ENCODE measurements around the gene ZNF649. TPM values are rescaled to one million over a fixed set of nuclear protein-coding genes. Genes with fewer than 3 reads are reported as not detected.

The ZNF649 gene
- total RNA-seq, 1 donor from 2014 or later: 27.4 TPM

- Mint-ChIP-seq H3K9me3 (peaks cover 49% of the 10 kb centered on the region), H3K4me1 (no peaks in the 10 kb centered on the region), H3K27me3 (no peaks in the 10 kb centered on the region), H3K36me3 (ENCODE audit: low read depth) (peaks cover 56% of the 10 kb centered on the region), H3K4me3 (no peak overlapping the region), H3K27ac (no peak overlapping the region)
- ChIA-PET POLR2A (no interaction called here), CTCF (no interaction called here)
- ATAC-seq (ENCODE audit: low read depth) (no peak), DNase-seq (no peak)
- no peak for TF ChIP-seq CTCF (IDR thresholded peaks at IDR 0.05)
- intact Hi-C loops (cut with micrococcal nuclease): no loop called here
Measured at GRCh38 chr19:51861870-51862622, 42.8 kb downstream of the ZNF649 start.

Other genes with a start within 250 kb of the ZNF649 start
- gene SPACA6, start 211.7 kb downstream of the ZNF649 start, total RNA-seq: 3.2 and 3.3 TPM in 2 replicates
- gene HAS1, start 181.0 kb downstream of the ZNF649 start, total RNA-seq: not detected in 2 replicates
- 0.49 TPM in 1 of 2 replicates, not detected in the other for gene FPR1, start 153.1 kb downstream of the ZNF649 start, total RNA-seq
- gene FPR2, start 143.8 kb downstream of the ZNF649 start, total RNA-seq: 0.12 TPM in 1 of 2 replicates, not detected in the other
- 0.20 and 0.27 TPM in 2 replicates for gene FPR3, start 109.9 kb downstream of the ZNF649 start, total RNA-seq
- 13.2 and 13.9 TPM in 2 replicates for gene ZNF577, start 17.1 kb downstream of the ZNF649 start, total RNA-seq
- 7.7 and 7.8 TPM in 2 replicates for gene ZNF613, start 22.5 kb upstream of the ZNF649 start, total RNA-seq
- gene ZNF350, start 81.8 kb upstream of the ZNF649 start, total RNA-seq: 32.2 and 35.2 TPM in 2 replicates
- 9.1 and 13.5 TPM in 2 replicates for gene ZNF615, start 103.2 kb upstream of the ZNF649 start, total RNA-seq
- 14.0 and 14.3 TPM in 2 replicates for gene ZNF614, start 123.4 kb upstream of the ZNF649 start, total RNA-seq
- 18.1 and 18.4 TPM in 2 replicates for gene ZNF432, start 143.8 kb upstream of the ZNF649 start, total RNA-seq
- 34.7 and 42.7 TPM in 2 replicates for gene ZNF841, start 190.7 kb upstream of the ZNF649 start, total RNA-seq
- 7.3 and 7.4 TPM in 2 replicates for gene ZNF616, start 234.9 kb upstream of the ZNF649 start, total RNA-seq